HEK293 (cell line): ENCODE data around the gene PLCG2.

Experiments used
- GLI4 ChIP-seq: fragments of 450-650 bp; formaldehyde crosslinking; IDR thresholded peaks from 2 replicates; pipeline ENCODE4 v1.5.1; 2016; ENCODE audit warnings: missing biosample characterization, missing genetic modification characterization
- GLIS1 ChIP-seq: fragments of 450-650 bp; formaldehyde crosslinking; IDR thresholded peaks from 2 replicates; pipeline ENCODE4 v1.5.1; 2016; ENCODE audit warnings: missing biosample characterization, missing genetic modification characterization
- KLF7 ChIP-seq: fragments of 450-650 bp; formaldehyde crosslinking; IDR thresholded peaks from 2 replicates; pipeline ENCODE4 v1.5.1; 2016; ENCODE audit warnings: missing biosample characterization, missing genetic modification characterization, borderline replicate concordance
- KLF8 ChIP-seq: fragments of 450-650 bp; formaldehyde crosslinking; IDR thresholded peaks from 2 replicates; pipeline ENCODE4 v1.5.1; 2016; ENCODE audit warnings: missing biosample characterization, missing genetic modification characterization
- SP2 ChIP-seq: fragments of 450-650 bp; formaldehyde crosslinking; IDR thresholded peaks from 2 replicates; pipeline ENCODE4 v1.5.1; 2016; ENCODE audit warnings: missing biosample characterization, missing genetic modification characterization
- SP3 ChIP-seq: fragments of 450-650 bp; formaldehyde crosslinking; IDR thresholded peaks from 2 replicates; pipeline ENCODE4 v1.5.1; 2016; ENCODE audit warnings: missing biosample characterization, missing genetic modification characterization
- TCF7L2 ChIP-seq: IDR thresholded peaks from 2 replicates; pipeline ENCODE4 v1.6.1; 2011; ENCODE audit warnings: low read depth, mild to moderate bottlenecking, inconsistent platforms, low read length, moderate library complexity, borderline replicate concordance
- YY2 ChIP-seq: fragments of 450-650 bp; formaldehyde crosslinking; IDR thresholded peaks from 2 replicates; pipeline ENCODE4 v1.5.1; 2016; ENCODE audit warnings: missing biosample characterization, missing genetic modification characterization
- ZBTB17 ChIP-seq: fragments of 450-650 bp; formaldehyde crosslinking; IDR thresholded peaks from 2 replicates; pipeline ENCODE4 v1.5.1; 2016; ENCODE audit warnings: missing biosample characterization, missing genetic modification characterization
- ZBTB8A ChIP-seq: fragments of 450-650 bp; formaldehyde crosslinking; IDR thresholded peaks from 2 replicates; pipeline ENCODE4 v1.5.1; 2016; ENCODE audit warnings: missing biosample characterization, missing genetic modification characterization
- ZEB2 ChIP-seq: fragments of 450-650 bp; formaldehyde crosslinking; IDR thresholded peaks from 2 replicates; pipeline ENCODE4 v1.5.1; 2016; ENCODE audit warnings: missing biosample characterization, missing genetic modification characterization
- ZNF132 ChIP-seq: fragments of 450-650 bp; formaldehyde crosslinking; IDR thresholded peaks from 2 replicates; pipeline ENCODE4 v1.5.1; 2017; ENCODE audit warnings: missing biosample characterization, missing genetic modification characterization, borderline replicate concordance
- ZNF157 ChIP-seq: fragments of 450-650 bp; formaldehyde crosslinking; IDR thresholded peaks from 2 replicates; pipeline ENCODE4 v1.5.1; 2016; ENCODE audit warnings: missing biosample characterization, missing genetic modification characterization
- ZNF184 ChIP-seq: fragments of 450-650 bp; IDR thresholded peaks from 2 replicates; pipeline ENCODE4 v1.5.1; 2018; ENCODE audit warnings: missing biosample characterization, mild to moderate bottlenecking, missing genetic modification characterization
- ZNF2 ChIP-seq: fragments of 450-650 bp; formaldehyde crosslinking; IDR thresholded peaks from 2 replicates; pipeline ENCODE4 v1.5.1; 2016; ENCODE audit warnings: missing biosample characterization, missing genetic modification characterization
- ZNF292 ChIP-seq: fragments of 450-650 bp; formaldehyde crosslinking; IDR thresholded peaks from 2 replicates; pipeline ENCODE4 v1.5.1; 2016; ENCODE audit warnings: low read depth, missing biosample characterization, missing genetic modification characterization, borderline replicate concordance
- ZNF335 ChIP-seq: fragments of 450-650 bp; formaldehyde crosslinking; conservative IDR thresholded peaks from 2 replicates; pipeline ENCODE4 v1.5.1; 2016; ENCODE audit warnings: missing biosample characterization, missing genetic modification characterization
- ZNF350 ChIP-seq: fragments of 450-650 bp; formaldehyde crosslinking; IDR thresholded peaks from 2 replicates; pipeline ENCODE4 v1.5.0; 2017; ENCODE audit warnings: missing biosample characterization, mild to moderate bottlenecking, missing genetic modification characterization
- ZNF366 ChIP-seq: fragments of 450-650 bp; formaldehyde crosslinking; conservative IDR thresholded peaks from 2 replicates; pipeline ENCODE4 v1.5.1; 2016; ENCODE audit warnings: missing biosample characterization, missing genetic modification characterization
- ZNF394 ChIP-seq: fragments of 450-650 bp; formaldehyde crosslinking; IDR thresholded peaks from 2 replicates; pipeline ENCODE4 v1.5.1; 2016; ENCODE audit warnings: missing biosample characterization, missing genetic modification characterization, mild to moderate bottlenecking, moderate library complexity, borderline replicate concordance
- ZNF530 ChIP-seq: fragments of 450-650 bp; formaldehyde crosslinking; IDR thresholded peaks from 2 replicates; pipeline ENCODE4 v1.5.1; 2016; ENCODE audit warnings: low read depth, missing biosample characterization, missing genetic modification characterization
- ZNF654 ChIP-seq: fragments of 450-650 bp; formaldehyde crosslinking; IDR thresholded peaks from 2 replicates; pipeline ENCODE4 v1.5.1; 2016; ENCODE audit warnings: low read depth, missing biosample characterization, missing genetic modification characterization
- ZNF777 ChIP-seq: fragments of 450-650 bp; formaldehyde crosslinking; IDR thresholded peaks from 2 replicates; pipeline ENCODE4 v1.5.1; 2017; ENCODE audit warnings: missing biosample characterization, missing genetic modification characterization, borderline replicate concordance
- ZXDB ChIP-seq: fragments of 450-650 bp; formaldehyde crosslinking; IDR thresholded peaks from 2 replicates; pipeline ENCODE4 v1.5.1; 2016; ENCODE audit warnings: missing biosample characterization, missing genetic modification characterization
- TF ChIP-seq, protein P1 (sequence below): fragments of 450-650 bp; formaldehyde crosslinking; IDR thresholded peaks from 2 replicates; pipeline ENCODE4 v1.5.1; 2016; ENCODE audit warnings: missing biosample characterization, missing genetic modification characterization, low read depth
- TF ChIP-seq, protein P2 (sequence below): fragments of 450-650 bp; formaldehyde crosslinking; IDR thresholded peaks from 2 replicates; pipeline ENCODE4; 2016; ENCODE audit warnings: missing biosample characterization, missing genetic modification characterization
- TF ChIP-seq, protein P3 (sequence below): fragments of 450-650 bp; formaldehyde crosslinking; IDR thresholded peaks from 2 replicates; pipeline ENCODE4 v1.5.1; 2016; ENCODE audit warnings: missing biosample characterization, missing genetic modification characterization
- TF ChIP-seq, protein P4 (sequence below): fragments of 450-650 bp; formaldehyde crosslinking; IDR thresholded peaks from 2 replicates; pipeline ENCODE4 v1.5.1; 2016; ENCODE audit warnings: missing biosample characterization, missing genetic modification characterization
- TF ChIP-seq, protein P5 (sequence below): fragments of 450-650 bp; formaldehyde crosslinking; IDR thresholded peaks from 2 replicates; pipeline ENCODE4 v1.5.1; 2017; ENCODE audit warnings: missing biosample characterization, missing genetic modification characterization
- TF ChIP-seq, protein P6 (sequence below): fragments of 450-650 bp; formaldehyde crosslinking; IDR thresholded peaks from 2 replicates; pipeline ENCODE4 v1.5.1; 2016; ENCODE audit warnings: missing biosample characterization, missing genetic modification characterization

Gene PLCG2

DNA sequence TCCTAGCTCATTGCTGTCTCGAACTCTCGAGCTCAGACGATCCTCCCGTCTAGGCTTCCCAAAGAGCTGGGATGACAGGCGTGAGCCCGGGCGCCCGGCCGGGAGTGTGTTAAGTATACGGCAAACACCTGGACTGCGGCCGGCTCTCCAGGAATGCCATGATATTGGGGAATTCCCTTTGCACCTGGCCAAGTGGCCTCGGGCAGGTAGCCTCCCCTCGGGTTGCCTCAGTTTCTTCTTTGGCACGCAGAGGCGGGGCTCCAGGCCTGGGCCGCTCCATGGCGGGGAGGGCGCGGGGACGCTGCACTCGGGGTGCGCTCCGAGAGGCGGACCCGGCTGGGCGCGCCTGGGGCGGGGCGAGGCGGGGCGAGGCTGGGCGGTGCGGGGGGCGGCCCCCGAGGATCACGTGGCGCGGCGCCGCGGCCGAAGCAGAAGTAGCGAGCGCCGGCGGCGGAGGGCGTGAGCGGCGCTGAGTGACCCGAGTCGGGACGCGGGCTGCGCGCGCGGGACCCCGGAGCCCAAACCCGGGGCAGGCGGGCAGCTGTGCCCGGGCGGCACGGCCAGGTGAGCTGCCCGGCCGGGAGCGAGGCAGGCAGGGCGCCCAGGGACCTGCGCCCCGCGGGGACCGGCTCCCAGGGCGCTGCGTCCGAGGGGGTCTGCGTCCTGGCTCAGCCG is at the start of gene PLCG2 (continued):
- TF ChIP-seq, protein P1, sequence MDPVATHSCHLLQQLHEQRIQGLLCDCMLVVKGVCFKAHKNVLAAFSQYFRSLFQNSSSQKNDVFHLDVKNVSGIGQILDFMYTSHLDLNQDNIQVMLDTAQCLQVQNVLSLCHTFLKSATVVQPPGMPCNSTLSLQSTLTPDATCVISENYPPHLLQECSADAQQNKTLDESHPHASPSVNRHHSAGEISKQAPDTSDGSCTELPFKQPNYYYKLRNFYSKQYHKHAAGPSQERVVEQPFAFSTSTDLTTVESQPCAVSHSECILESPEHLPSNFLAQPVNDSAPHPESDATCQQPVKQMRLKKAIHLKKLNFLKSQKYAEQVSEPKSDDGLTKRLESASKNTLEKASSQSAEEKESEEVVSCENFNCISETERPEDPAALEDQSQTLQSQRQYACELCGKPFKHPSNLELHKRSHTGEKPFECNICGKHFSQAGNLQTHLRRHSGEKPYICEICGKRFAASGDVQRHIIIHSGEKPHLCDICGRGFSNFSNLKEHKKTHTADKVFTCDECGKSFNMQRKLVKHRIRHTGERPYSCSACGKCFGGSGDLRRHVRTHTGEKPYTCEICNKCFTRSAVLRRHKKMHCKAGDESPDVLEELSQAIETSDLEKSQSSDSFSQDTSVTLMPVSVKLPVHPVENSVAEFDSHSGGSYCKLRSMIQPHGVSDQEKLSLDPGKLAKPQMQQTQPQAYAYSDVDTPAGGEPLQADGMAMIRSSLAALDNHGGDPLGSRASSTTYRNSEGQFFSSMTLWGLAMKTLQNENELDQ (tag by site-specific recombination) = no peak
- TF ChIP-seq, protein P2, sequence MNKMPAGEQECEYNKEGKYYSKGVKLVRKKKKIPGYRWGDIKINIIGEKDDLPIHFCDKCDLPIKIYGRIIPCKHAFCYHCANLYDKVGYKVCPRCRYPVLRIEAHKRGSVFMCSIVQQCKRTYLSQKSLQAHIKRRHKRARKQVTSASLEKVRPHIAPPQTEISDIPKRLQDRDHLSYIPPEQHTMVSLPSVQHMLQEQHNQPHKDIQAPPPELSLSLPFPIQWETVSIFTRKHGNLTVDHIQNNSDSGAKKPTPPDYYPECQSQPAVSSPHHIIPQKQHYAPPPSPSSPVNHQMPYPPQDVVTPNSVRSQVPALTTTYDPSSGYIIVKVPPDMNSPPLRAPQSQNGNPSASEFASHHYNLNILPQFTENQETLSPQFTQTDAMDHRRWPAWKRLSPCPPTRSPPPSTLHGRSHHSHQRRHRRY (tag by site-specific recombination) = no peak
- TF ChIP-seq ZNF292 (tag by site-specific recombination) (no peak), ZNF530 (tag by site-specific recombination) (no peak), ZNF366 (tag by site-specific recombination) (no peak), ZBTB8A (peak; percentile 67), ZNF350 (tag by site-specific recombination) (no peak), ZBTB17 (tag by site-specific recombination) (peak; percentile 64), ZNF2 (no peak), ZNF157 (no peak), YY2 (tag by site-specific recombination) (no peak), ZNF132 (no peak), GLIS1 (no peak), ZEB2 (tag by site-specific recombination) (peak; percentile 59; the same call in 1 of the 2 replicates), GLI4 (tag by site-specific recombination) (no peak), ZXDB (tag by site-specific recombination) (0 out of 2 replicates have a peak, but pooled peaks have one; percentile 29), KLF7 (no peak), ZNF654 (tag by site-specific recombination) (no peak), TCF7L2 (no peak), KLF8 (tag by site-specific recombination) (0 out of 2 replicates have a peak, but pooled peaks have one; percentile 16), ZNF777 (tag by site-specific recombination) (peak; percentile 85), ZNF184 (tag by site-specific recombination) (no peak), SP2 (tag by site-specific recombination) (peak; percentile 24; the same call in 1 of the 2 replicates), ZNF394 (tag by site-specific recombination) (no peak), SP3 (tag by site-specific recombination) (peak; percentile 29; the same call in 1 of the 2 replicates), ZNF335 (tag by site-specific recombination) (peak; percentile 85)
- TF ChIP-seq, protein P3, sequence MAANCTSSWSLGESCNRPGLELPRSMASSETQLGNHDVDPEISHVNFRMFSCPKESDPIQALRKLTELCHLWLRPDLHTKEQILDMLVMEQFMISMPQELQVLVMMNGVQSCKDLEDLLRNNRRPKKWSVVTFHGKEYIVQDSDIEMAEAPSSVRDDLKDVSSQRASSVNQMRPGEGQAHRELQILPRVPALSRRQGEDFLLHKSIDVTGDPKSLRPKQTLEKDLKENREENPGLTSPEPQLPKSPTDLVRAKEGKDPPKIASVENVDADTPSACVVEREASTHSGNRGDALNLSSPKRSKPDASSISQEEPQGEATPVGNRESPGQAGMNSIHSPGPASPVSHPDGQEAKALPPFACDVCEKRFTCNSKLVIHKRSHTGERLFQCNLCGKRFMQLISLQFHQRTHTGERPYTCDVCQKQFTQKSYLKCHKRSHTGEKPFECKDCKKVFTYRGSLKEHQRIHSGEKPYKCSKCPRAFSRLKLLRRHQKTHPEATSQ (tag by site-specific recombination) = no peak
- TF ChIP-seq, protein P4, sequence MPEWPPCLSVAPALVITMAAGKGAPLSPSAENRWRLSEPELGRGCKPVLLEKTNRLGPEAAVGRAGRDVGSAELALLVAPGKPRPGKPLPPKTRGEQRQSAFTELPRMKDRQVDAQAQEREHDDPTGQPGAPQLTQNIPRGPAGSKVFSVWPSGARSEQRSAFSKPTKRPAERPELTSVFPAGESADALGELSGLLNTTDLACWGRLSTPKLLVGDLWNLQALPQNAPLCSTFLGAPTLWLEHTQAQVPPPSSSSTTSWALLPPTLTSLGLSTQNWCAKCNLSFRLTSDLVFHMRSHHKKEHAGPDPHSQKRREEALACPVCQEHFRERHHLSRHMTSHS = no peak
- TF ChIP-seq, protein P5, sequence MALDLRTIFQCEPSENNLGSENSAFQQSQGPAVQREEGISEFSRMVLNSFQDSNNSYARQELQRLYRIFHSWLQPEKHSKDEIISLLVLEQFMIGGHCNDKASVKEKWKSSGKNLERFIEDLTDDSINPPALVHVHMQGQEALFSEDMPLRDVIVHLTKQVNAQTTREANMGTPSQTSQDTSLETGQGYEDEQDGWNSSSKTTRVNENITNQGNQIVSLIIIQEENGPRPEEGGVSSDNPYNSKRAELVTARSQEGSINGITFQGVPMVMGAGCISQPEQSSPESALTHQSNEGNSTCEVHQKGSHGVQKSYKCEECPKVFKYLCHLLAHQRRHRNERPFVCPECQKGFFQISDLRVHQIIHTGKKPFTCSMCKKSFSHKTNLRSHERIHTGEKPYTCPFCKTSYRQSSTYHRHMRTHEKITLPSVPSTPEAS (tag by site-specific recombination) = no peak
- TF ChIP-seq, protein P6, sequence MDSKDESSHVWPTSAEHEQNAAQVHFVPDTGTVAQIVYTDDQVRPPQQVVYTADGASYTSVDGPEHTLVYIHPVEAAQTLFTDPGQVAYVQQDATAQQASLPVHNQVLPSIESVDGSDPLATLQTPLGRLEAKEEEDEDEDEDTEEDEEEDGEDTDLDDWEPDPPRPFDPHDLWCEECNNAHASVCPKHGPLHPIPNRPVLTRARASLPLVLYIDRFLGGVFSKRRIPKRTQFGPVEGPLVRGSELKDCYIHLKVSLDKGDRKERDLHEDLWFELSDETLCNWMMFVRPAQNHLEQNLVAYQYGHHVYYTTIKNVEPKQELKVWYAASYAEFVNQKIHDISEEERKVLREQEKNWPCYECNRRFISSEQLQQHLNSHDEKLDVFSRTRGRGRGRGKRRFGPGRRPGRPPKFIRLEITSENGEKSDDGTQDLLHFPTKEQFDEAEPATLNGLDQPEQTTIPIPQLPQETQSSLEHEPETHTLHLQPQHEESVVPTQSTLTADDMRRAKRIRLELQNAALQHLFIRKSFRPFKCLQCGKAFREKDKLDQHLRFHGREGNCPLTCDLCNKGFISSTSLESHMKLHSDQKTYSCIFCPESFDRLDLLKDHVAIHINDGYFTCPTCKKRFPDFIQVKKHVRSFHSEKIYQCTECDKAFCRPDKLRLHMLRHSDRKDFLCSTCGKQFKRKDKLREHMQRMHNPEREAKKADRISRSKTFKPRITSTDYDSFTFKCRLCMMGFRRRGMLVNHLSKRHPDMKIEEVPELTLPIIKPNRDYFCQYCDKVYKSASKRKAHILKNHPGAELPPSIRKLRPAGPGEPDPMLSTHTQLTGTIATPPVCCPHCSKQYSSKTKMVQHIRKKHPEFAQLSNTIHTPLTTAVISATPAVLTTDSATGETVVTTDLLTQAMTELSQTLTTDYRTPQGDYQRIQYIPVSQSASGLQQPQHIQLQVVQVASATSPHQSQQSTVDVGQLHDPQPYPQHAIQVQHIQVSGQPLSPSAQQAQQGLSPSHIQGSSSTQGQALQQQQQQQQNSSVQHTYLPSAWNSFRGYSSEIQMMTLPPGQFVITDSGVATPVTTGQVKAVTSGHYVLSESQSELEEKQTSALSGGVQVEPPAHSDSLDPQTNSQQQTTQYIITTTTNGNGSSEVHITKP (tag by site-specific recombination) = peak; percentile 52
